ENCODE measurements around the gene ACTMAP. TPM values are rescaled to one million over a fixed set of nuclear protein-coding genes. Genes with fewer than 3 reads are reported as not detected.

ACTMAP gene
- total and polyA plus RNA-seq, 12 donors: 3.6 to 12.8 (median 8.4) TPM

GRCh38 chr19:40739871-40740703, 10.2 kb downstream of the ACTMAP start:
- no peak for TF ChIP-seq CTCF (IDR thresholded peaks at IDR 0.05)
- intact Hi-C loops (cut with DNase I): loop anchor here in 1 of 10 donors (5.0 kb wide), 1 partner anchor 68 kb away; no protein-coding TSS in a partner anchor
- DNase-seq (no peak), ATAC-seq (peak in 6 of 8 donors; percentile 2 to 19 (median 10))
- Histone ChIP-seq H3K27me3 (no peaks in the 10 kb centered on the region), H3K27ac (peak overlapping the region; percentile 28 to 80 (median 70)), H3K4me1 (peaks cover 0 to 29% (median 10%) of the 10 kb centered on the region in 9 donors), H3K4me3 (no peak overlapping the region), H3K36me3 (peaks cover 0 to 70% (median 21%) of the 10 kb centered on the region in 9 donors), H3K9me3 (no peaks in the 10 kb centered on the region)
- WGBS, 2 donors: 74 to 82% methylated on average over 16 of the region's 16 CpGs

- no peak for ATAC-seq
- H3K27me3 ChIP-seq: no peaks in the 10 kb centered on the region
- intact Hi-C loops (cut with DNase I): no loop called here
- 82 to 89% methylated on average over 22 of the region's 22 CpGs for WGBS, 2 donors
- TF ChIP-seq CTCF (IDR thresholded peaks at IDR 0.05): no peak
- H3K4me1 ChIP-seq: peaks cover 0 to 29% (median 9%) of the 10 kb centered on the region in 9 donors
- peak overlapping the region in 5 of 10 donors; percentile 15 to 80 (median 70) for H3K27ac ChIP-seq
- DNase-seq: no peak
- no peak overlapping the region for H3K4me3 ChIP-seq
- peaks cover 0 to 78% (median 28%) of the 10 kb centered on the region in 9 donors for H3K36me3 ChIP-seq
- no peaks in the 10 kb centered on the region for H3K9me3 ChIP-seq
These were observed 11.0 kb downstream of the ACTMAP start for GRCh38 chr19:40739030-40739839.

GRCh38 chr19:40737102-40737644, 13.1 kb downstream of the ACTMAP start:
- WGBS, 2 donors: 68 to 75% methylated on average over 9 of the region's 9 CpGs
- Histone ChIP-seq H3K4me3 (no peak overlapping the region), H3K27ac (peak overlapping the region in 4 of 10 donors; percentile 25 to 61 (median 39)), H3K4me1 (peaks cover 0 to 29% (median 9%) of the 10 kb centered on the region in 9 donors), H3K27me3 (no peaks in the 10 kb centered on the region), H3K36me3 (peaks cover 0 to 90% (median 45%) of the 10 kb centered on the region in 9 donors), H3K9me3 (no peaks in the 10 kb centered on the region)
- DNase-seq: peak in 1 of 2 donors; percentile 35
- intact Hi-C loops (cut with DNase I): no loop called here
- TF ChIP-seq CTCF (IDR thresholded peaks at IDR 0.05): no peak
- ATAC-seq: peak in 7 of 8 donors; percentile 24 to 67 (median 58)

GRCh38 chr19:40736661-40737060, 13.6 kb downstream of the ACTMAP start:
- Histone ChIP-seq H3K4me3 (no peak overlapping the region), H3K9me3 (no peaks in the 10 kb centered on the region), H3K27me3 (no peaks in the 10 kb centered on the region), H3K4me1 (peaks cover 0 to 26% (median 9%) of the 10 kb centered on the region in 9 donors), H3K27ac (peak overlapping the region in 4 of 10 donors; percentile 25 to 61 (median 39)), H3K36me3 (peaks cover 0 to 93% (median 45%) of the 10 kb centered on the region in 9 donors)
- 88 to 97% methylated on average over 9 of the region's 9 CpGs for WGBS, 2 donors
- no peak for TF ChIP-seq CTCF (IDR thresholded peaks at IDR 0.05)
- DNase-seq: no peak
- no peak for ATAC-seq
- intact Hi-C loops (cut with DNase I): no loop called here

Measured in heart right ventricle (tissue), 16 donors.